Esophagus muscularis mucosa (tissue), 4 donors: ENCODE measurements around the gene AKAP17A. TPM values are rescaled to one million over a fixed set of nuclear protein-coding genes. Genes with fewer than 3 reads are reported as not detected.

Experiments
- DNase-seq: peaks from one replicate; pipeline ENCODE4 v3.0.0-alpha.2; 2017; ENCODE audit errors: extremely low spot score
- H3K27ac ChIP-seq, 4 donors: fragments of 200-600 bp; sonication (generic); replicated peaks in 1 of 4; 1 replicate in 3 of 4; 2 replicates in 1 of 4; pipeline ENCODE4 v1.5.1; 2016 to 2019; ENCODE audit warnings: mild to moderate bottlenecking in 1 of 4
- H3K27me3 ChIP-seq, 4 donors: fragments of 200-600 bp; sonication (generic); one replicate each; pipeline versions ENCODE4 v1.5.1 to v1.6.0; 2016 to 2019
- H3K36me3 ChIP-seq, 4 donors: fragments of 200-600 bp; sonication (generic); one replicate each; pipeline ENCODE4 v1.5.1; 2016 to 2019
- H3K4me1 ChIP-seq, 4 donors: fragments of 200-600 bp; sonication (generic); one replicate each; pipeline ENCODE4 v1.5.1; 2016 to 2019
- H3K4me3 ChIP-seq, 4 donors: fragments of 200-600 bp; sonication (generic); 1 replicate in 2 of 4; 2 replicates in 2 of 4; pipeline ENCODE4 v1.5.1; 2016 to 2019; ENCODE audit warnings: mild to moderate bottlenecking in 4 of 4, moderate library complexity in 1 of 4
- H3K9me3 ChIP-seq, 4 donors: fragments of 200-600 bp; sonication (generic); 1 replicate in 3 of 4; 2 replicates in 1 of 4; pipeline ENCODE4 v1.5.1; 2016 to 2019
- EP300 ChIP-seq: sonication (generic); formaldehyde crosslinking; IDR thresholded peaks from one replicate; pipeline ENCODE4 v1.6.1; 2017; ENCODE audit warnings: antibody characterized with exemption
- POLR2A ChIP-seq: fragments of 450-650 bp; IDR thresholded peaks from one replicate; pipeline ENCODE4 v1.6.1; 2017; ENCODE audit warnings: antibody characterized with exemption, moderate library complexity, mild to moderate bottlenecking, low read depth
- POLR2AphosphoS5 ChIP-seq, 2 donors: sonication (generic); formaldehyde crosslinking; IDR thresholded peaks; one replicate each; pipeline ENCODE4 v1.6.1; 2017; ENCODE audit warnings: antibody characterized with exemption in 2 of 2
- WGBS: methylation state at CpG from one replicate; pipeline ENCODE4 v1.1.5; 2018; 5-methylcytosine and 5-hydroxymethylcytosine counted together
- intact Hi-C: fragments of 100-400 bp; cut with DNase I; formaldehyde crosslinking; loops from one replicate; pipeline ENCODE4 v1.15.1; 2023
- total RNA-seq, 4 donors: library from RNA; depleted of rRNA; stranded (reverse); fragments of >200 nt; gene quantifications; one replicate each; pipeline versions ENCODE4 v1.1.0 to v1.2.1, GENCODE V29; 2016
- TF ChIP-seq, protein P1 (sequence below), 3 experiments: fragments of 200-600 bp in 2 of 3; fragments of 450-650 bp in 1 of 3; sonication (generic) in 2 of 3; IDR thresholded peaks; one replicate each; pipeline ENCODE4 v1.5.1; 2017 to 2019; ENCODE audit warnings: antibody characterized with exemption in 3 of 3, mild to moderate bottlenecking in 2 of 3, moderate library complexity in 1 of 3

AKAP17A gene
- total RNA-seq, 4 donors from 2014 or later, result 23.4 to 36.8 (median 31.0) TPM

GRCh38 chrX:1610166-1610565 is 18.8 kb downstream of the AKAP17A start:
- DNase-seq, result no peak
- 79% methylated on average over 15 of the region's 15 CpGs for WGBS
- no peak overlapping the region for H3K4me3 ChIP-seq
- H3K36me3 ChIP-seq, result peaks cover 0 to 3% (median 0%) of the 10 kb centered on the region in 4 donors
- H3K9me3 ChIP-seq, result no peaks in the 10 kb centered on the region
- H3K27me3 ChIP-seq, result no peaks in the 10 kb centered on the region
- intact Hi-C loops, result no loop called here
- TF ChIP-seq POLR2A (no peak), POLR2AphosphoS5 (IDR thresholded peaks at IDR 0.05) (no peak), EP300 (no peak)
- TF ChIP-seq, protein P1, sequence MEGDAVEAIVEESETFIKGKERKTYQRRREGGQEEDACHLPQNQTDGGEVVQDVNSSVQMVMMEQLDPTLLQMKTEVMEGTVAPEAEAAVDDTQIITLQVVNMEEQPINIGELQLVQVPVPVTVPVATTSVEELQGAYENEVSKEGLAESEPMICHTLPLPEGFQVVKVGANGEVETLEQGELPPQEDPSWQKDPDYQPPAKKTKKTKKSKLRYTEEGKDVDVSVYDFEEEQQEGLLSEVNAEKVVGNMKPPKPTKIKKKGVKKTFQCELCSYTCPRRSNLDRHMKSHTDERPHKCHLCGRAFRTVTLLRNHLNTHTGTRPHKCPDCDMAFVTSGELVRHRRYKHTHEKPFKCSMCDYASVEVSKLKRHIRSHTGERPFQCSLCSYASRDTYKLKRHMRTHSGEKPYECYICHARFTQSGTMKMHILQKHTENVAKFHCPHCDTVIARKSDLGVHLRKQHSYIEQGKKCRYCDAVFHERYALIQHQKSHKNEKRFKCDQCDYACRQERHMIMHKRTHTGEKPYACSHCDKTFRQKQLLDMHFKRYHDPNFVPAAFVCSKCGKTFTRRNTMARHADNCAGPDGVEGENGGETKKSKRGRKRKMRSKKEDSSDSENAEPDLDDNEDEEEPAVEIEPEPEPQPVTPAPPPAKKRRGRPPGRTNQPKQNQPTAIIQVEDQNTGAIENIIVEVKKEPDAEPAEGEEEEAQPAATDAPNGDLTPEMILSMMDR (IDR thresholded peaks at IDR 0.05), result no peak
- no peak overlapping the region for H3K27ac ChIP-seq
- no peaks in the 10 kb centered on the region for H3K4me1 ChIP-seq

DNA sequence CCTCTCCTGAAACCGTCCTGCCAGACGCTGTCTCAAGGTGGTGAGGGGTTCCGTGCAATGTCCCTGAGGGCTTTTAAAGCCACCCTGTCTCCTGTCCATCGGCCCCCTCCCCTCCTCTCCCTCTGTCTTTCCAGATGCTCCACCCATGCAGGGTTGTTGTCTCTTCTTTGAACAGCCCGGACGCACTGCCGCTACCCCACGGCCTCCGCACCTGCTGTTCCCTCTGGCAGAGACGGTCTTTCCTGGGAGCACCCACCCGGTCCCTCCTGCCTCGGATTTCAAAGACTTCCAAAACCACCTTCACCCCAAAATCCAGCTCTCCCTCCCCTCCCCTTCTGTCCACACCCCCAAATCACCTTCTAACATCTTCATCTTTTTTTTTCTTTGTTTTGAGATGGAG is 19.3 kb downstream of the AKAP17A start:
- DNase-seq, result no peak
- Histone ChIP-seq H3K4me3 (no peak overlapping the region), H3K27me3 (no peaks in the 10 kb centered on the region), H3K27ac (no peak overlapping the region), H3K4me1 (no peaks in the 10 kb centered on the region), H3K9me3 (no peaks in the 10 kb centered on the region), H3K36me3 (peaks cover 0 to 3% (median 0%) of the 10 kb centered on the region in 4 donors)
- 83% methylated on average over 12 of the region's 12 CpGs for WGBS
- TF ChIP-seq POLR2A (no peak), POLR2AphosphoS5 (IDR thresholded peaks at IDR 0.05) (no peak), EP300 (no peak)
- TF ChIP-seq, protein P1 (IDR thresholded peaks at IDR 0.05), result no peak
- intact Hi-C loops, result no loop called here

DNA sequence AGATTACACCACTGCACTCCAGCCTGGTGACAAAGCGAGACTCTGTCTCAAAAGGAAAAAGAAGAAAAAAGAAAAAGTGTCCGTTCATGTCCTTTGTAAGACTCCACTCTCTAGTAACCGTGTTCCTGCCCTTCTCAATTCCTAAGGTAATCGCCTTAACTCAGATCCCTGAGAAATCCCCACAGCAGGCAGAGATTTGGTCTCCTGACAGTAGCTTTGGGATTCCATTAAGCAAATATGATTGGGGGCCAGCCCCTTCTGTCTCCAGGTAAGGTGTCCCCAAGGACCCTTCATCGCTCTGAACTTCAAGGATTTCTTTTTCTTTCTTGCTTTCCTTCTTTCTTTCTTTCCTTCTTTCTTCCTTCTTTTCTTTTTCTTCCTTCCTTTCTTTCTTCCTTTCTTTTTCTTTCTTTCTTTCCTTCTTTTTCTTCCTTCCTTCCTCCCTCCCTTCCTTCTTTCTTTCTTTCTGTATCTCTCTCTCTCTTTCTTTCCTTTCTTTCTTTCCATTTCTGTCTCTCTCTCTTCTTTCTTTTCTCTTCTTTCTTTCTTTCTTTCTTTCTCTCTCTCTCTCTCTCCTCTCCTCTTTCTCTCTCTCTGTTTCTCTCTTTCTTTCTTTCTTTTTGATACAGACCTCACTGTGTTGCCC is 21.4 kb downstream of the AKAP17A start:
- no peaks in the 10 kb centered on the region for H3K4me1 ChIP-seq
- no peak overlapping the region for H3K27ac ChIP-seq
- H3K9me3 ChIP-seq, result no peaks in the 10 kb centered on the region
- no peak for DNase-seq
- intact Hi-C loops, result no loop called here
- no peaks in the 10 kb centered on the region for H3K36me3 ChIP-seq
- no peaks in the 10 kb centered on the region for H3K27me3 ChIP-seq
- 84% methylated on average over 5 of the region's 5 CpGs for WGBS
- TF ChIP-seq POLR2AphosphoS5 (IDR thresholded peaks at IDR 0.05) (no peak), EP300 (no peak), POLR2A (no peak)
- TF ChIP-seq, protein P1 (IDR thresholded peaks at IDR 0.05), result no peak
- no peak overlapping the region for H3K4me3 ChIP-seq

- Histone ChIP-seq H3K4me3 (no peak within 1 kb of the TSS), H3K27me3 (no peaks in the 10 kb centered on the region), H3K4me1 (no peaks in the 10 kb centered on the region), H3K36me3 (no peaks in the 10 kb centered on the region), H3K27ac (no peak within 1 kb of the TSS), H3K9me3 (no peaks in the 10 kb centered on the region)
- TF ChIP-seq, protein P1 (IDR thresholded peaks at IDR 0.05), result no peak
- TF ChIP-seq POLR2A, result no peak
- TF ChIP-seq POLR2AphosphoS5 (IDR thresholded peaks at IDR 0.05), result no peak
- no peak for TF ChIP-seq EP300
- intact Hi-C loops, result no loop called here
- WGBS, result 77% methylated on average over 17 of the region's 17 CpGs
- no peak for DNase-seq
Observed at GRCh38 chrX:1614927-1615326, 23.5 kb downstream of the AKAP17A start, which contains the start of gene ASMT. Gene ASMT (plus strand): TSS chrX:1615059. CDS start chrX:1615200, 141 bp downstream.

DNA sequence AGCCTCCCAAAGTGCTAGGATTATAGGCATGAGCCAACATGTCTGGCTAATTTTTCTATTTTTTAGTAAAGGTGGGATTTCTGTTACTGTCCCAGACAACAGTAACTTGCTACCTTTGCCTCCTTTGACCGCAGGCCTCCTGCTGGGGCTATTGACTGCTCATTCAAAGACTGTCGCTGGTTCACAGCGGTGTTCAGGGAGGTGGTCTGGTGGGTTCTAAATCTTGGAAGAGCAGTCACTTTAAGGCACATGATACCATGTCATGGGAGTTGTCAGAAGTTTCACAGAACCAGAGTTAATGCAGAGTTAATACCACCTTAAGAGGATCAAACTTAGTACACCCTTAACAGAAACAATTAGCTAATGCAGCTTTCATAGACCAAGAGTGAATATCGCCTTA is 27.3 kb downstream of the AKAP17A start:
- Histone ChIP-seq H3K4me3 (no peak overlapping the region), H3K27ac (no peak overlapping the region), H3K36me3 (no peaks in the 10 kb centered on the region), H3K27me3 (no peaks in the 10 kb centered on the region), H3K4me1 (no peaks in the 10 kb centered on the region), H3K9me3 (no peaks in the 10 kb centered on the region)
- no peak for DNase-seq
- WGBS, result 66% methylated on average over 4 of the region's 4 CpGs
- TF ChIP-seq POLR2A (no peak), EP300 (no peak), POLR2AphosphoS5 (IDR thresholded peaks at IDR 0.05) (no peak)
- TF ChIP-seq, protein P1 (IDR thresholded peaks at IDR 0.05), result no peak
- intact Hi-C loops, result no loop called here
